HG03432 (cell line): Measurements from ENCODE around the gene TBC1D14.
A peak's percentile ranks its signal among the peaks of the same experiment; 100 is the strongest.
"Not testable (repeated sequence)": the region's sequence is repeated elsewhere in the genome, so short reads cannot be mapped to it uniquely, and the experiment has no call there.

Source experiments
- ATAC-seq: cut with Tn5 transposase; IDR thresholded peaks from one replicate; pipeline ENCODE4 v1.9.1; 2021; ENCODE audit warnings: mild to moderate bottlenecking, moderate library complexity; ENCODE audit not compliant: unreplicated experiment

The TBC1D14 gene

GRCh38 chr4:6908432-6909112 is 1.1 kb upstream of the TBC1D14 start:
- ATAC-seq: no peak

GRCh38 chr4:6909970-6910339 is 329 bp downstream of the TBC1D14 start:
- ATAC-seq: peak; percentile 38

GRCh38 chr4:6910340-6910959 is 824 bp downstream of the TBC1D14 start:
- ATAC-seq: no peak

DNA sequence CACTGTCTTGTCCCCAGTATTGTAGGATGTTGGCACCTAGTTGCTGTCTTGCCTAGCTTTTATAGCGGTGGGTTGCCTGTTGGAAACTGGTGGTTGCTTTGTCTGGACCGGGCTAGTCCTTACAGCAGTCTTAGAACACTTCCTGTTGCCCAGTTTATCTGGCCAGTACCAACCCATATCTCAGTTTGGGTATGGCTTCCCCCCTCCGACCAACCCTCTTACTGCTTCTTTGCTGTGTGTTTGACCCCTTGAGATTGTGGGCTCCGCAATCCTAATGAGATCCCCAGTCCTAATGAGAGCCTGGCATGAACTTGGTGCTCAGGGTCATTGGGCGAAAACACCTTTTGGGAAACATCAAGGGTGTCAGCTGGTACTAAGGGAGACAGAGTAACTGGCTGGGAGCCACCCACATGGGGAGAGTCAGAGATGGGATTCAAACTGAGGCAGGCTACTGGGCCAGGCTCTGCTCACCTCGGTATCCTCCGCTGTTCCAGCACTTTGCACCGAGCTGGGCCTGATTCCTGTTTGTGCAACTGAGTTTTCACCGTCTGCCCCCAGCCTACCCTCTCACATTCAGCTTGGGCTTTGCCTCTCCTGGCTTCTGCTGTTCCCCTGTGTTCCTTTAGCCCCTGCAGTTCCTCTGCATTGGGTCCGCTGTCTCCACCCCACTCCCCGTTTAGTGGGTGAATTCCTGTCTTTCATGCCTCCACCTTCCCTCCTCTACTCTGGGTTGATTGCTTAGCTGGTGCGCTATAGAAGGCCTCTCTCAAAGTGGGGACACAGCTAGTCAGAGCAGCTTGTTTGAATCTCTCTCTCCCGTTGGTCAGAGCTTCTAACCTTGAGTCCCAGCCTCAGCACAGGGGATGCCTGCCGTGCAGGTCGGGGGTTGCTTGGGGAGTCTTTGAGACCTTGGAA is 1.6 kb downstream of the TBC1D14 start:
- no peak for ATAC-seq

DNA sequence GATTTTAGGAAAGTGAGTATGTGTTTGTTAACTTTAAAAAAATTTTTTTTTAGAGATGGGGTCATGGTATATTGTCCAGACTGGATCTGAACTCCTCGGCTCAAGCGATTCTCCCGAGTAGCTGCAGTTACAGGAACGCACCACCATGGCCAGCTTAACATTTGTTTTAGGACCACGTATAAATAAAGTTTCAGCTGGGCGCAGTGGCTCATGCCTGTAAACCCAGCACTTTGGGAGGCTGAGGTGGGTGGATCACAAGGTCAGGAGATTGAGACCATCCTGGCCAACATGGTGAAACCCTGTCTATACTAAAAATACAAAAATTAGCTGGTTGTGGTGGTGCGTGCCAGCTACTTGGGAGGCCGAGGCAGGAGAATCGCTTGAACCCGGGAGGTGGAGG is 2.3 kb downstream of the TBC1D14 start:
- ATAC-seq: not testable (repeated sequence)

DNA sequence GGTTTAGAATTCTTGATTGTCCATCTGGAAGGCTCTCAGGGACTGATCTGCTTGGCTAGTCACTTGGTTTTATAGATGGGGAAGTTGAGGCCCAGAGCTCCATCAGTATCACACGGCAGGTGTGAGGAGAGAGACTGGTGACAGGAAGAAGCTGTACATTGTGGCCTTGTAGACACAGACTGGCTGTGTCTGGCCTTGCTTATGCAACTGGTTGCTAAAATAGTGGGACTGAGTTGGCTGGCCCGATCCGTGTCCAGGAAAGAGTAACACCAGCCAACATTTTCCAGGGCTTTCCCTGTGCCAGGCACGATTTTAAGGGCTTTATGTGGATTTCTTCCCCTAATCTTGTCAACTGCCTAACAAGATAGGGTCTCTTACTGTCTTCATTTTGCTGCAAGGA is 2.8 kb downstream of the TBC1D14 start:
- ATAC-seq: no peak

DNA sequence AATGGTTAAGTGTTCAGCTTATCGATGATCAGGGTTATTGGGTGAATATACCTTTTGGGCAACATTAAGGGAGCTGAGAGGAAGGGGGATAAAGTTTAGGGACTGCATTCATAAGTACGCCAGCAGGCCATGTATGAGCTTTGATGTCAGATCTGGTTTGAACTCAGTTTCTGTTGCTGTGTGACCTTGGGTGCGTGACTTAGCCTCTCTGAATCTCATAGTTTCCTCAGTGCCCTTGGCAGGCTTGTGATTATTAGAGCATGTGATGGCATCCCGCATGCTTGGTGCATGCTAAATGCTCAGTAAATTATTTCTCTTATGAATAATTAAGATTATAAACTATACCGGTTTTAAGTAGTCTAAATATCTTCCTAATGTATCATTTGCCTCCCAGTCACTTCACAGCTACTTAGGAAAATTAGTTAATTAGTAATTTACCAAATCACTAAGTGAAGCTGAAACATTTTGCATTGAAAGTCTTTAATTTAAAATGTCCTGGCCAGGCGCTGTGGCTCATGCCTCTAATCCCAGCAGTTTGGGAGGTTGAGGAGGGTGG is 3.8 kb downstream of the TBC1D14 start:
- ATAC-seq: no peak

- no peak for ATAC-seq
Observed at GRCh38 chr4:6914448-6914847, 4.8 kb downstream of the TBC1D14 start.

GRCh38 chr4:6915041-6916005 is 5.7 kb downstream of the TBC1D14 start:
- no peak for ATAC-seq

- no peak for ATAC-seq
Observed at GRCh38 chr4:6916069-6916586, 6.5 kb downstream of the TBC1D14 start.

DNA sequence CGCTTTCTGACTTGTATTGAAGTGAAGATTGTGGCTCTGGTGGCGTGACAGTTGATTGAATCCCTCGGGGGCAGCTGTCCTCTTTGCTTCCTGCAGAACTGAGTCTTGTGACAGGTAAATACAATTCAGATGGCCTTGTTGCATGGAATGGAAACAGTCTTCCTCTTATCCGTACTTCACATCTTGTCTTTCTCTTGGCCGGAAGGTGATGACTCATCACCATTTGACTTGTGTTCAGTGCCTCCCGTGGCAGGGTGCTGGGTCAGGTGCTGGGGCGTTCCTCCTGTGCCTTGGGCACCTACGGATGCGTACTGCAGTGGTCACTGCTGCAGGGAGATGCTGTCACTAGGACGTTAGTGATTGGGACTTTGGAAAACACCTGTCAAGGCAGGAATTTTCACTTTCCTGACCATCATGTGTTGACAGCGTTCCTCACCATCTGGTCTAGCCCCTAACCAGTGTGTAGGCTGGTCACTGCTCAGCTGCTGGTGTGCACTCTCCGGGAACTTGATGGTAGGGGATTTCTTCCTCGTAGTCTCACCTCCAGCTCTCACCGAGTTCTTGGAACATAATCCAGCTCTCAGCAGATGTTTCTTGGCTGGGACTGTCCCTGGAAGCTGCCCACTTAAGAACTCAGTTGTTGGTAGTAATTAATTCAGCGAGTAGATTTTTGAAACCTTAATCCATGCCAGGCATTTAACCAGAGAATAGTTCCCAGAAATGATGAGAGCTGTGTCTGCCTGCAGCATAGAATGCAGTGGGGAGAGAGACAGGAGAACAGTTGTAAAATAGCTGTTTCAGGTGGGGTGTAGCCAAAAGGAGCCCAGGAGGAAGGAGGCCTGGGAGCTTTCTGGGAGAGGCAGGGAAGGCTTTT is 7.2 kb downstream of the TBC1D14 start:
- peak; percentile 7 for ATAC-seq

GRCh38 chr4:6917461-6918271 is 8.0 kb downstream of the TBC1D14 start:
- ATAC-seq: peak; percentile 70

DNA sequence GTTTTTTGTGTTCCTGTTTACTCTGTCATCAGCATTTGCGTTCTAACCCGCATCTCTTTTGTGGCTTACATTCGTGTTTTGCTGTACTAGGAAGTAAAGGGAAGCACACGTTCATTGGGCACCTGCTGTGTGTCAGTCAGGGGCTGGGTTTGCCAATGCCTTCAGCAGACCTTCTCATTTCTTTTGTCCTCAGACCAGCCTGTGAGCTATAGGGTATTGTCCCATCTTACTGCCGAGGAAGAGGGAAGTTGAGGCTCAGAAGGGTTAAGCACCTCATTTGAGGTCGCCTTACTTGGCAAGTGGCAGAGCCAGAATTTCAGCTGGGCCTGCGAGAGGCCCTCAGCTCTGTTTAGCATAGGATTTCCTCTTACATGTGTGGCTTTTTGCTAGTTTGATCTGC is 8.7 kb downstream of the TBC1D14 start:
- ATAC-seq: no peak

- no peak for ATAC-seq
Observed at GRCh38 chr4:6920171-6920570, 10.5 kb downstream of the TBC1D14 start.

DNA sequence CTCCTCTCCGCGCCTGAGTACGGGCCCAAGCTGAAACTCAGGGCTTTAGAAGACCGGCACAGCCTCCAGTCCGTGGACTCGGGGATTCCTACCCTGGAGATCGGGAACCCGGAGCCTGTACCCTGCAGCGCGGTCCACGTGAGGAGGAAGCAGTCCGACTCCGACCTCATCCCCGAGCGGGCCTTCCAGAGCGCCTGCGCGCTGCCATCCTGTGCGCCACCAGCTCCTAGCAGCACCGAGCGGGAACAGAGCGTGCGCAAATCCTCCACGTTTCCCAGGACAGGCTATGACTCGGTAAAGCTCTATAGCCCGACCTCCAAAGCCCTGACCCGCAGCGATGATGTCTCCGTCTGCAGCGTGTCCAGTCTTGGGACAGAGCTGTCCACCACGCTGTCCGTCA is 13.9 kb downstream of the TBC1D14 start:
- no peak for ATAC-seq

DNA sequence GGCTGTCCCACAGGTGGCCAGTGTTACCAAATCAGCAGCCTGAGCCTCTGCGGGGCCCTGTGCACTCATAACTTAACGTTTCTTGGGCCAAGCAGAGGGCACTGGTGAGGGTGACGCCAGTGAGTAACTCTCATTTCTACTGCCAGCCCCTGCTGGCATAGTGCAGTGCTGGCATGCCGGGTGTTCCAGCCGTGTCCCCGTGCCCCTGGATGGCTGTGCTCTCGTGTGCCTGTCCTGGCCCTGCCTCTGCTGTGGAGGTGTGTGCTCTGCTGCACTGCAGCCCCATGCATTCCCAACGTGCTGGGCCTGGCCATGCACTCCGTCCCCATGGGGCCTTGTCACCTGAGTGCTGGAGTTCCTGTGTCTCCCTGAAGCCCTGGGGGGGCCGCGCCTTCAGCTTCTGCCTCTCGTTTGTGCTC is 14.7 kb downstream of the TBC1D14 start:
- ATAC-seq: no peak

DNA sequence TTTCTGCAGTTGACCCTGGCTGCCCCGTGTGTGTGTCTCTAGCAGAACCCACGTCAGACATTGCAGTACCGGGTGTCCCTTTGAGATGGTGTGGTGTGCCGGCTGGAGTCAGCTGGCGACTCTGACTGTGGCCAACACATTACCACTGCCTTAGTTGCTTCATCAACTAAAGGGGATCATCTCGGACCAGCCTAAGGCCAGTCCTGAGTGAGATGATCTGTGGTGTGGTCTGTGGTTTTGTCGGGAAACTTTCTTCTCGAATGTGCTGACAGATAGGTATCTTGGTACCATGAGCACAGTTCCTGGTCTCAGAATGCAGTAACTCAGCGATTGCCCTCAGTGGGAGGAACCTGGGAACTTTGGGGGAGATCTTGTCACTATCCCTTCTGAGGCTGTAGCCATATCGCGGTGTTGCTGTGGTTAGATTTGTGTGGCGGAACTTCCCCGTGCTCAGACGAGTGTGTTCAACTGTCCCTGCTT is 15.8 kb downstream of the TBC1D14 start:
- ATAC-seq: no peak

DNA sequence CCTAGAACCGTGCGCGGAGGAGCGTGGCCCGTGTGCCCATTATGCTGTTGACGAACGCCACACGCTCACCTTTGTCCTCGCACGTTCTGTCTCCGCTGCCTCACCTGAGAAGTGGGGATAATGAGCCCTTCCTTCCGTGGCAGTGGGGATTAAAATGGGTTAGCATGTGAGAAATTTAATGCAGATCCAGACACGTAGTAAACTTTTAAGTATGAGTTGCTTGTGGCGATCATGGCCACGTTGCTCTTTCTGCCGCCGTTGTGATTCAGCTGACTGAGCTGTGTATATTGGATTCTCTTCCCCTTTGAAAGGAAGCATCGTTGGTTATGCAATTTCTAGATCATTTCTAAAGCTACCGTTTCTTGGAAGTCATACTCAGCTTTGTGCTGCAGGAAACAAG is 16.5 kb downstream of the TBC1D14 start:
- ATAC-seq: no peak
